Endothelial cell of umbilical vein (primary cell): ENCODE measurements around the gene LLGL2.

Experiments used
- CTCF ChIP-seq, 2 donors: IDR thresholded peaks; 1 replicate in 1 of 2; 2 replicates in 1 of 2; pipeline ENCODE4 v1.5.1; 2011; ENCODE audit warnings: low read length in 2 of 2, mild to moderate bottlenecking in 2 of 2, moderate library complexity in 2 of 2, control low read depth in 1 of 2, inconsistent platforms in 1 of 2, low read depth in 1 of 2; ENCODE audit not compliant: insufficient read depth in 1 of 2; ENCODE audit errors: extremely low read depth in 1 of 2
- EZH2 ChIP-seq: IDR thresholded peaks from 2 replicates; pipeline ENCODE4 v1.6.1; 2012; ENCODE audit warnings: borderline replicate concordance, low read depth, mild to moderate bottlenecking, moderate library complexity, low read length, inconsistent platforms; ENCODE audit not compliant: severe bottlenecking
- POLR2A ChIP-seq: IDR thresholded peaks from 2 replicates; pipeline ENCODE4 v1.6.1; 2012; ENCODE audit warnings: low read depth, mild to moderate bottlenecking, control low read depth, low read length
- POLR2AphosphoS5 ChIP-seq: IDR thresholded peaks from 2 replicates; pipeline ENCODE4 v1.6.1; 2012; ENCODE audit warnings: low read depth, mild to moderate bottlenecking, control low read depth, low read length, moderate library complexity; ENCODE audit not compliant: insufficient read depth

- peak; percentile 45 to 49 for TF ChIP-seq CTCF (IDR thresholded peaks at IDR 0.05; ENCODE audit: extremely low read depth in 1 of 2, insufficient read depth in 1 of 2, low read depth in 1 of 2, low read length in 2 of 2)
- peak; percentile 54 for TF ChIP-seq POLR2A
- no peak for TF ChIP-seq EZH2
- TF ChIP-seq POLR2AphosphoS5 = peak; percentile 47
Measured at GRCh38 chr17:75587675-75588595, 62.4 kb downstream of the LLGL2 start, which contains the start of gene MYO15B.
